Measurements from ENCODE around the gene AMN. TPM values are rescaled to one million over a fixed set of nuclear protein-coding genes. Genes with fewer than 3 reads are reported as not detected.
"Not testable (repeated sequence)": the region's sequence is repeated elsewhere in the genome, so short reads cannot be mapped to it uniquely, and the experiment has no call there.

AMN gene
- total RNA-seq, 2 experiments from 2014 or later = 0.17 TPM; not detected in 1

DNA sequence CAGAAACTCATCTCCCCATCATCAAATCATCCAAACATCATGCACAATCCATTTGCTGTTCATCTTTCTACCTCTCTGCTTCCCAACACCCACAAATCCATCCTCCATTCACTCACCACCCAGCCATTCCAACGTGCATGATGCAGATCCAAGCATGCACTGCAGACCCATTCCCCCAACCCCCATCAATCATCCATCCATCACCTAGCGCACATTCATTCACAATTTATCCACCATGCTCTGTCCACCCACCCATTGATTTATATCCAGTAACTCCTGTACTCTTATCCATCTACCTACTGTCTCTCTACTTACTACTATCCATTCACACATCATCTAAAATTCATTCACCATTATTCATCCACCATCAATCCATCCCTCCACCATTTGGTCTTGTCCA lies 4.0 kb upstream of the AMN start:
- intact Hi-C loops (cut with micrococcal nuclease) = loop anchor here (1.0 to 2.0 kb wide), 2 partner anchors 144 to 224 kb away; no protein-coding TSS in a partner anchor
- no peak overlapping the region for H3K27ac Mint-ChIP-seq
- H3K27me3 Mint-ChIP-seq = peaks cover 4% of the 10 kb centered on the region
- H3K36me3 Mint-ChIP-seq = no peaks in the 10 kb centered on the region
- no peaks in the 10 kb centered on the region for H3K9me3 Mint-ChIP-seq
- H3K4me3 Mint-ChIP-seq = no peak overlapping the region
- DNase-seq = no peak
- ChIA-PET CTCF (interaction anchor here (1.0 to 4.5 kb wide), 3 partner anchors 144 to 229 kb away, joined by 3 to 49 read pairs (median 5); no protein-coding TSS in a partner anchor), POLR2A (no interaction called here)
- H3K4me1 Mint-ChIP-seq (ENCODE audit: low read depth) = peaks cover 4% of the 10 kb centered on the region

DNA sequence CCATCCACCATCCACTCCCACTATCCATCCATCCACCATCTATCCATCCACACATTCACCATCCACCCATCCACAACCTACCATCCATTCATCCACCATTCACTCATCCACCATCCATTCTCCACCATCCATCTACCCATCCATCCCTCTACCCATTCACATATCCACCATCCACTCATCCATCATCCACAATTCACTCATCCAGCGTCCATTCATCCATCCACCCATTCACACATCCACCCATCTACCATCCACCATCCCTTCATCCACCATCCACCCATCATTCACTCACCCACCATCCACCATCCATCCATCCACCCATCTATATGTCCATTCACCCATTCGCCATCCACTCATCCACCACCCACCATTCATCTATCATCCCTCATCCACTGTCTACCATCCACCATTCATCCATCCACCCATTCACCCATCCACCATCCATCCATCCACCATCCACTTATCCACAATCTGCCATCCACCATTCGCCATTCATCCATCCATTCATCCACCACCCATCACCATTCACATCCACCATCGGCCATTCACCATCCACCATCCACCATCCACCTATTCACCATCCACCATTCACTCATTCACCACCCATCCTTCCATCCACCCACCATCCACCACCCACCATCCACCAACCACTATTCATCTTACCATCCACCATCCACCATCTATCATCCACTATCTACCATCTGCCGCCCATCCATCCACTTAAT lies 2.0 kb upstream of the AMN start:
- no peak for DNase-seq
- Mint-ChIP-seq H3K4me1 (ENCODE audit: low read depth) (peaks cover 11% of the 10 kb centered on the region), H3K9me3 (no peaks in the 10 kb centered on the region), H3K4me3 (no peak overlapping the region), H3K27ac (no peak overlapping the region), H3K27me3 (peaks cover 10% of the 10 kb centered on the region), H3K36me3 (no peaks in the 10 kb centered on the region)
- intact Hi-C loops (cut with micrococcal nuclease) = no loop called here
- CTCF ChIA-PET = no interaction called here
- POLR2A ChIA-PET = no interaction called here

DNA sequence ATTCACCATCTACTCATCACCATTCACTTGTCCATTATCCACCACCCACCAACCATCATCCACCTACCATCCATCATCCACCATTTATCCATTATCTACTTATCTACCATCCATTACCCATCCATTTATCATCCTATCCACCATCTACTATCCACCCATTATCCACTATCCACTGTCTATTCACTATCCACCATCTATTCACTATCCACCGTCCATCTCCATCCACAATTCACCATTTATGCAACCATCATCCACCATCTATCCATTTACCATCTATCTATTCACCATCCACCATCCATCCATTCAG lies 1.5 kb upstream of the AMN start:
- ChIA-PET CTCF (no interaction called here), POLR2A (no interaction called here)
- no peak overlapping the region for H3K4me3 Mint-ChIP-seq
- peaks cover 11% of the 10 kb centered on the region for H3K4me1 Mint-ChIP-seq (ENCODE audit: low read depth)
- H3K27me3 Mint-ChIP-seq = peaks cover 14% of the 10 kb centered on the region
- DNase-seq = no peak
- H3K27ac Mint-ChIP-seq = no peak overlapping the region
- no peaks in the 10 kb centered on the region for H3K36me3 Mint-ChIP-seq
- intact Hi-C loops (cut with micrococcal nuclease) = no loop called here
- H3K9me3 Mint-ChIP-seq = no peaks in the 10 kb centered on the region

DNA sequence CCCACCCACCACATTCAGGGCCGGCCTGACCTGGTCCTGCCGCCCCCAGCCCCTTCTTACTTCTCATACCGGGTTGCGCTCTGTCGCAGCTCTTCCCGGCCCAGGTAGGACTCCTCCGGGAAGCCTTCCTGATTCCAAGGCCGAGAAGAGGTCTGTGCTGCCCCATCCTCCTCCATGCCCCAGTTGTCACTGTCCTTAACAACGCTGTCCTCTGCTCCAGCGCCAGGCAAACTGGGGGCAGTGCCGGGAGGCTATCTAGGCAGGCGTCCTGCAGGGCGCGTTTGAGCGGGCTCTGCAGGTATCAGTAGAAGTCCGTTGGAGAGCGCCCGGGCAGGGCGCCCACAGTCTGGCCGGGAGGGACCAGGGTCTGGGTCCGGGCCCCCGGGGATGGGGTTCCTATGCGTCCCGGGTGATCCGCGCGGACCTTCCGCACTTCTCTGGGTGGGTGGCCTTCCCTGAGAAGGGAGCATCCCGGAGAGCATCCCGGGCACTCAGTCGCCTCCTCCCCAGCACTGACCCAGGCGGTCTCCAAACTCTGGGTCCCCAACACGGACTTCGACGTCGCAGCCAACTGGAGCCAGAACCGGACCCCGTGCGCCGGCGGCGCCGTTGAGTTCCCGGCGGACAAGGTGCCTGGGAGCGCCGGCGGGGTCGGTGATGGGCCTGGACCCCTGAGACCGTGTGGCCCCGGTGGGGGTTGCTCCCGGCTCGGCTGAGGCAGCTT lies 900 bp downstream of the AMN start:
- Mint-ChIP-seq H3K27me3 (peaks cover 24% of the 10 kb centered on the region), H3K4me1 (ENCODE audit: low read depth) (peaks cover 14% of the 10 kb centered on the region), H3K27ac (no peak overlapping the region), H3K36me3 (no peaks in the 10 kb centered on the region), H3K9me3 (no peaks in the 10 kb centered on the region), H3K4me3 (peak overlapping the region; percentile 46)
- DNase-seq = no peak
- intact Hi-C loops (cut with micrococcal nuclease) = no loop called here
- ChIA-PET CTCF (no interaction called here), POLR2A (no interaction called here)

DNA sequence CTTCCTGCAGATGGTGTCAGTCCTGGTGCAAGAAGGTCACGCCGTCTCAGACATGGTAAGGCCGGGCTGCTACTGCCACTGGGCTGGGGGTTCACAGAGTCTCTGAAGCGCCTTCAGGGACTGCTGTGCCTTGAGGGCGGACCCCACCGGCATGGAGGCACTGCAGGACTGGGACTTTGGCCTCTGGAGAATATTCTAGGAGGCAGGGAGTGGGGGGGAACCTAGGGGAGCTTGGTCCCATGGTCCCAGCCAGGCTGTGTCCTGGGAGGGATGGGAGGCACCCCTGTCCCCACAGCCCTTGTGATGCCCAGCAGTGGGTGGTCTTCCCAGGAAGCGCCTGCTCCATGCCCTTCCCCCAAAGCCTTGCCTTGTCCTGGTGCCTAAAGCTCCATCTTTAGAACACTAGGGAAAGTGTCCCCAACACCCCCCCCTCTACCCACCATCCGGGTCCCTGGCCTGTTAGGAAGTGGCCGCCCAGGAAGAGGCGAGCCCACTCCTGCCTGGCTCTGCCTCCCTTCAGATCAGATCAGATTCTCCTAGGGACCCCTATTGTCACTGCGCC lies 1.5 kb downstream of the AMN start:
- CTCF ChIA-PET = interaction anchor here (1.1 to 1.2 kb wide), 2 partner anchors 8 to 229 kb away, joined by 4 read pairs; no protein-coding TSS in a partner anchor

DNA sequence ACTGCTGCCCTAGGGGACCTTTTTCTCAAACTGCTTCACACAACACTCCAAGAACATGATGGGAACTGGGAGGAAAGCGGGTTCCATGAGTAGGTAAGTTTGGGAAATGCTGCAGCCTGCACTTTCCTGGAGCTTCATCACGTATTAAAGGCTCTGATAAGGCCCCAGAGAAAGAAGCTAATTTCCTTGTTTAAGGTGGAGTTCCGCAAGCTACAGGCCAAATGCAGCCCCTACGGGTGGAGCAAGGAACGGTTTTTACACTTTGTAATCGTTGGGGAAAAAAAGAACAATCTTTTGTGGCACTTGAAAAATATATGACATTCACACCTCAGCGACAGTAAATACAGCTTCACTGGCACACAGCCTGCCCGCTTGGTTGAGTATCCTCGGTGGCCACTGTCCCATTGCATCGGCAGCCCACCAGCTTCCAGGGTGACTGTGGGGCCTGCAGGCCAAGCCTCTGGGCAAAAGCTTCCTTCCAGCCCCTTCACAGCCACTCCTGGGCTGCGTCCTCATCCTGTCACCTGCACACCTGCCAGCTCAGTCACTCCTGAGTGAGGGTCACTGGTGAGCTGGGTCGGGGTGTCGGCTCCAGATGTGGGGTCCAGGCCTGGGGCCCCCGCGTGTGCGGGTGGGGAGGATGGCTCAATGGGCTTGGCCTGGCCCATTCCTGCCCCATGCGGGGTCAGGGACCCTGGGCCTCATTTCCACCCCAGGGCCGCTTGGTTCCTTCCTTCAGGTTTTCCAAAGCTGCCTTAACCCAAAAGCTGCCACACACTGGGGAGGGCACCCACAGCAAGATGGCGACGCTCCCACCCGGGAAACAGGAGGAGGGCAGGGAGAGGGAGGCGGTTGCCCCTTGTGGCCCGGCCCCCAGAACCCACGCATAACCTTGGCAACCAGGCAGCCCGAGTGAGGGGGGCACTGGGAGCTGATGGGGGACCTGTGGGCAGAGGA lies 2.4 kb downstream of the AMN start:
- H3K27me3 Mint-ChIP-seq = peaks cover 27% of the 10 kb centered on the region
- DNase-seq = no peak
- H3K4me3 Mint-ChIP-seq = no peak overlapping the region
- intact Hi-C loops (cut with micrococcal nuclease) = no loop called here
- ChIA-PET CTCF (interaction anchor here (1.1 to 1.2 kb wide), 2 partner anchors 9 to 230 kb away, joined by 4 read pairs; no protein-coding TSS in a partner anchor), POLR2A (no interaction called here)
- H3K27ac Mint-ChIP-seq = no peak overlapping the region
- no peaks in the 10 kb centered on the region for H3K36me3 Mint-ChIP-seq
- peaks cover 21% of the 10 kb centered on the region for H3K4me1 Mint-ChIP-seq (ENCODE audit: low read depth)
- H3K9me3 Mint-ChIP-seq = no peaks in the 10 kb centered on the region

More for the DNA sequence above, 1.5 kb downstream of the AMN start:
- intact Hi-C loops (cut with micrococcal nuclease) = no loop called here
- Mint-ChIP-seq H3K27ac (no peak overlapping the region), H3K36me3 (no peaks in the 10 kb centered on the region), H3K4me3 (no peak overlapping the region), H3K4me1 (ENCODE audit: low read depth) (peaks cover 18% of the 10 kb centered on the region), H3K9me3 (no peaks in the 10 kb centered on the region), H3K27me3 (peaks cover 27% of the 10 kb centered on the region)
- POLR2A ChIA-PET = no interaction called here
- no peak for DNase-seq

DNA sequence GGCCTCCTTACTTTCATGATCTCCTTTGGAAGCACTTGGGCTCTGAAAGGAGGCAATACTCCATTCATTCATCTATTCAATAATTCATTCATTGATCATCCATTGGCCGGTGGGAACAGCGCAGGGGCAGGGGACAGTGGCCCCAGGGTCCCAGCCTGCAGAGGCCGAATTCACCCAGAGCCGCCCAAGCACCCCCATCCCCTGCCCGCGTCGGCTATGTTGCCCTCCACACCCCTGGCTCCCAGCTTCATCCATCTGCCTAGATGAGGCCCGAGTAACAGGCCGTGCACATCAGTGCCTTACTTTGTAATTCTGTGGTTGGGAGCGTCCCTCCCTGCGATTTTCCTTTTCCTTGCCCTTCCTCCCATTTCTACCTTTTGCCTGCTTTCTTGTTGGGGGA lies 3.2 kb downstream of the AMN start:
- H3K27me3 Mint-ChIP-seq = peaks cover 27% of the 10 kb centered on the region
- H3K27ac Mint-ChIP-seq = no peak overlapping the region
- H3K36me3 Mint-ChIP-seq = no peaks in the 10 kb centered on the region
- H3K9me3 Mint-ChIP-seq = no peaks in the 10 kb centered on the region
- no peak overlapping the region for H3K4me3 Mint-ChIP-seq
- intact Hi-C loops (cut with micrococcal nuclease) = no loop called here
- CTCF ChIA-PET = no interaction called here
- DNase-seq = no peak
- POLR2A ChIA-PET = interaction anchor here (0.5 kb wide), 1 partner anchor 311 kb away, joined by 4 read pairs; no protein-coding TSS in a partner anchor
- peaks cover 21% of the 10 kb centered on the region for H3K4me1 Mint-ChIP-seq (ENCODE audit: low read depth)

DNA sequence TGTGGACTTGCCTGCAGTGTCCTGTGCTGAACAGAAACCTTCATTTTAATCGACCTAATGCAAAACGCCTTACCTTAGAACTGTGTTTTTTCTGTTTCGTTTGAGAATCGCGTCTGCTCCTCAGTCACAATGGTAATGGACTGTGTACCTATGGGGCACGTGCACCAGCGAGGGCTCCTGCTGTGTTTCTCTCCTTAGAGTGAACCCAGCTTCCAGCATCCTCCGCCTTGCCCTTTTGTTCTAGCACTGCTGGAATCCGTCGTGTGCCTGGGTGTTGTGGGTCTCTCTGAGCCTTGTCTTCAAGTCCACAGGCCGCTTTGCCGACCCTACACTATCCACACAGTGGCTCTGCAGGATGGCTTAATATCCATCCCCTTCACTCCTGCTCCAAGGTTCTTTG lies 3.6 kb downstream of the AMN start:
- CTCF ChIA-PET = no interaction called here
- peaks cover 21% of the 10 kb centered on the region for H3K4me1 Mint-ChIP-seq (ENCODE audit: low read depth)
- H3K27me3 Mint-ChIP-seq = peaks cover 31% of the 10 kb centered on the region
- POLR2A ChIA-PET = interaction anchor here (0.5 kb wide), 1 partner anchor 312 kb away, joined by 4 read pairs; no protein-coding TSS in a partner anchor
- H3K9me3 Mint-ChIP-seq = no peaks in the 10 kb centered on the region
- H3K36me3 Mint-ChIP-seq = no peaks in the 10 kb centered on the region
- intact Hi-C loops (cut with micrococcal nuclease) = no loop called here
- DNase-seq = no peak
- no peak overlapping the region for H3K27ac Mint-ChIP-seq
- H3K4me3 Mint-ChIP-seq = no peak overlapping the region

DNA sequence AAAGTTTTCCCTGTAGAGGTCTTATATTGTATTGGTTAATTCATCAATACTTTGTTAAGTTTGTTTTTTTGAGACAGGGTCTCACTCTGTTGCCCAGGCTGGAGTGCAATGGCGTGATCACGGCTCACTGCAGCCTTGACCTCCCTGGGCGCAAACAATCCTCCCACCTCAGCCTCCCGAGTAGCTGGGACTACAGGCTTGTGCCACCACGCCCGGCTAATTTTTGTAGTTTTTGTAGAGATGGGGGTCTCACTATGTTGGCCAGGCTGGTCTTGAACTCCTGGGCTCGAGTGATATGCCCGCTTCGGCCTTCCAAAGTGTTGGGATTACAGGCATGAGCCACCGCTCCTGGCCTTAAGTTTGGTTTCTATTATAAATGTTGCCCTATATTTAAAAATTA lies 4.4 kb downstream of the AMN start:
- DNase-seq; H3K9me3 Mint-ChIP-seq; POLR2A ChIA-PET; H3K27ac Mint-ChIP-seq; H3K4me3 Mint-ChIP-seq; CTCF ChIA-PET; intact Hi-C loops (cut with micrococcal nuclease); H3K36me3 Mint-ChIP-seq: not testable (repeated sequence)
- Mint-ChIP-seq H3K27me3 (peaks cover 34% of the 10 kb centered on the region), H3K4me1 (ENCODE audit: low read depth) (peaks cover 21% of the 10 kb centered on the region)

DNA sequence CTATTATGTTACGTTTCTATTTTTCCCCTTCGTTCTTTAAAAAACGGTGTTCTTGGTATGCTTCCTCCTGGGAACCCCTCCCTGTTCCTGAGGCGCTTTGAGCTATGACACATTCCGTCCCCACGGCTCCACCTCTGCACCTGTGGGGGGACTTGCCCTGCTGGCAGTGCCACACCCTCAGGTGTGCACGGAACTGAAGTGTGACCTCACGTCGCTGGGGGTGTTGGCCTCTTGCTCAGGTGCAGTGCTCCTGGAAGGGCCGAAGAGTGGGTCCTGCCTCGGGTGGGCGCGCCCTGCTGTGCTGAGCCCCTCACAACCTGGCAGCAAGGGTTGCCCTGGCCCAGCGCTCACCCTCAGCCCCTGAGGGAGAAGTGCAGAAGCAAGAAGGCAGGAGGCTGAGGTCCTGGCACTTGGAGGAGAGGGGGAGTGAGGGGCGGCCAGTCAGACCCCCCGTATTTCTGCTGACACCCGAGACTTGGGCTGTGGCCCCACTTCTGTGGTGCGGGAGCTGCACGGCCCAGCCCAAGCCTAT lies 4.9 kb downstream of the AMN start:
- H3K36me3 Mint-ChIP-seq = no peaks in the 10 kb centered on the region
- peaks cover 34% of the 10 kb centered on the region for H3K27me3 Mint-ChIP-seq
- intact Hi-C loops (cut with micrococcal nuclease) = no loop called here
- H3K9me3 Mint-ChIP-seq = no peaks in the 10 kb centered on the region
- no peak overlapping the region for H3K4me3 Mint-ChIP-seq
- ChIA-PET POLR2A (no interaction called here), CTCF (interaction anchor here (0.5 kb wide), 1 partner anchor 152 kb away, joined by 3 read pairs; no protein-coding TSS in a partner anchor)
- peaks cover 21% of the 10 kb centered on the region for H3K4me1 Mint-ChIP-seq (ENCODE audit: low read depth)
- no peak for DNase-seq
- no peak overlapping the region for H3K27ac Mint-ChIP-seq

DNA sequence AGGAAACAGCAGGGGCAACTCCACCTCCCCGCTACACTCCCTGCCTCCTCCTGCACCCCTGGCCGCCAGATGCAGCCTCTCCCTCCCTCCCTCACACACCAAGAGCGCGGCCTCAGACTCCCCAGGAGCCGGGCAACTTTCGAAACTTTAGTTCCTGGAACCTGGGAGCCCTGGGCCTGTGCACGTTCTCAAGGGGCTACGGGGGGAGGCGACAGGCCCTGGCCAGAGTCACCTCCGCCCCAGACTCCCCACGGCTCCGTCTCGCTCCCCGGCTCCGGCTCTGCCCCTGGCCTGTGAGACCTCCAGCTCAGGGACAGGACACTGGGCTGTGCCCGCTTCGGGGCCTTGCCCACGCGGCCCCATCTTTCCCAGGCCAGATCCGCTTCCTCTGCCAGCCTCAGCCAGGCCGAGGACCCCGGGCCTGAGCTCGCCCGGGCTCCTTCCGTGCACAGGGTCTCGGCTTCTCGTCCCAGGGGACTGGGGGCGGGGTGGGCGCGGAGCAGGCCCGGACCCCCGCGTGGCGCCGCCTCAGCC lies 5.5 kb downstream of the AMN start:
- ChIA-PET CTCF (interaction anchor here (0.9 kb wide), 1 partner anchor 10 kb away, joined by 3 read pairs; no protein-coding TSS in a partner anchor), POLR2A (no interaction called here)
- H3K4me3 Mint-ChIP-seq = peak overlapping the region; percentile 35
- H3K4me1 Mint-ChIP-seq (ENCODE audit: low read depth) = peaks cover 20% of the 10 kb centered on the region
- DNase-seq = no peak
- no peak overlapping the region for H3K27ac Mint-ChIP-seq
- H3K9me3 Mint-ChIP-seq = no peaks in the 10 kb centered on the region
- no peaks in the 10 kb centered on the region for H3K36me3 Mint-ChIP-seq
- peaks cover 33% of the 10 kb centered on the region for H3K27me3 Mint-ChIP-seq
- intact Hi-C loops (cut with micrococcal nuclease) = no loop called here
